Heart left ventricle (tissue), 16 donors: ENCODE results near the gene ZNF341. TPM values are rescaled to one million over a fixed set of nuclear protein-coding genes. Genes with fewer than 3 reads are reported as not detected.

Experiments used
- ATAC-seq, 4 donors: fragments of 200-7000 bp; cut with Tn5 transposase; one replicate each; pipeline ENCODE4 v1.9.1; 2020 to 2022; ENCODE audit warnings: moderate library complexity in 4 of 4, mild to moderate bottlenecking in 3 of 4, moderate number of reproducible peaks in 1 of 4
- DNase-seq, 5 donors: peaks; one replicate each; pipeline ENCODE4 v3.0.0-alpha.2; 2020
- H3K27ac ChIP-seq, 12 donors: fragments of 200-600 bp; sonication (generic) in 4 of 12; one replicate each; pipeline versions ENCODE4 v1.5.0 to v1.8.0; 2016 to 2022; ENCODE audit warnings: mild to moderate bottlenecking in 2 of 12
- H3K27me3 ChIP-seq, 9 donors: fragments of 200-600 bp; sonication (generic) in 2 of 9; one replicate each; pipeline versions ENCODE4 v1.5.1 to v1.8.0; 2016 to 2022; ENCODE audit warnings: mild to moderate bottlenecking in 3 of 9
- H3K36me3 ChIP-seq, 9 donors: fragments of 200-600 bp; sonication (generic) in 2 of 9; one replicate each; pipeline versions ENCODE4 v1.5.0 to v1.8.0; 2018 to 2022; ENCODE audit warnings: mild to moderate bottlenecking in 2 of 9
- H3K4me1 ChIP-seq, 12 donors: fragments of 200-600 bp; sonication (generic) in 4 of 12; one replicate each; pipeline versions ENCODE4 v1.5.0 to v1.8.0; 2016 to 2022; ENCODE audit warnings: mild to moderate bottlenecking in 3 of 12
- H3K4me3 ChIP-seq, 12 donors: fragments of 200-600 bp; sonication (generic) in 4 of 12; one replicate each; pipeline versions ENCODE4 v1.5.0 to v1.8.0; 2017 to 2022; ENCODE audit warnings: mild to moderate bottlenecking in 9 of 12, moderate library complexity in 4 of 12
- H3K9me3 ChIP-seq, 12 donors: fragments of 200-600 bp; sonication (generic) in 4 of 12; one replicate each; pipeline versions ENCODE4 v1.5.0 to v1.8.0; 2016 to 2022; ENCODE audit warnings: mild to moderate bottlenecking in 1 of 12
- CTCF ChIP-seq, 12 donors: fragments of 200-600 bp; sonication (generic) in 4 of 12; IDR thresholded peaks; one replicate each; pipeline versions ENCODE4 v1.5.0 to v1.8.0; 2018 to 2022; ENCODE audit warnings: antibody characterized with exemption in 12 of 12, mild to moderate bottlenecking in 5 of 12
- POLR2A ChIP-seq, 2 donors: fragments of 450-650 bp; IDR thresholded peaks; one replicate each; pipeline ENCODE4 v1.6.1; 2017; ENCODE audit warnings: antibody characterized with exemption in 2 of 2, mild to moderate bottlenecking in 2 of 2, moderate library complexity in 2 of 2
- WGBS, 4 donors: extraction: QIAGEN DNeasy Blood & Tissue Kit in 2 of 4; methylation state at CpG; one replicate each; pipeline versions ENCODE4 v1.1.5 to v1.1.7; 2013 to 2018; 5-methylcytosine and 5-hydroxymethylcytosine counted together
- intact Hi-C, 10 donors: fragments of 100-400 bp; cut with DNase I; formaldehyde crosslinking; loops; one replicate each; pipeline versions ENCODE4 v1.11.1 to v1.14.2; 2022
- polyA plus RNA-seq, 2 donors: library from polyadenylated mRNA; stranded (reverse); fragments of 200-250 nt; gene quantifications; one replicate each; pipeline ENCODE4 v1.2.3, GENCODE V29; 2013
- total RNA-seq, 9 donors: library from RNA; depleted of rRNA in 2 of 9; stranded (reverse); fragments of >200 nt in 2 of 9; fragmentation: NEBNext Ultra II Directional in 3 of 9; extraction: Animal tissue kit (Norgen Biotek cat#: 25700) in 3 of 9; gene quantifications; one replicate each; pipeline versions ENCODE4 v1.1.0 to v1.2.4, GENCODE V29; 2016 to 2023
- donor health status: ischemic (EF 13 %, LVEDD 7.1; RV severe dilation, severe dysfunction).
- donor health status: healthy with polysubstance abuse.
- donor health status: DM: no; HTN: yes; CAD: no.
- donor health status: DM: no; HTN: no; CAD: no.
- donor health status: ischemic (EF 25% LVEDD 6.9; RV normal size, moderate dysfunction).
- donor health status: ischemic (EF 25% LVEDD 5.7; RV mildly dilated, moderate dysfunction).
- donor health status: healthy.
- donor health status: DM: yes; HTN: yes; CAD: no.
- donor health status: ischemic (EF 35%, LVEDD 5.7; RV mildly dilated, moderate dysfunction).
- donor health status: nonischemic (EF 11% LVEDD 7.7; RV severe dilation, severe dysfunction).
- donor health status: DM: yes; HTN: yes; CAD: no.
- donor health status: PGD.
- donor health status: ischemic (EF 29% LVEDD 5.4; RV normal size, mild dysfunction).
- donor health status: nonischemic (EF 23%, LVEDD 6.1; RV moderate dilation, normal function).

The ZNF341 gene
- total and polyA plus RNA-seq, 11 donors = 1.2 to 3.3 (median 1.7) TPM

- DNase-seq (no peak), ATAC-seq (no peak)
- 91 to 92% (median 92%) methylated on average over 12 of the region's 12 CpGs for WGBS, 4 donors
- TF ChIP-seq CTCF (IDR thresholded peaks at IDR 0.05) = no peak
- no peak for TF ChIP-seq POLR2A (IDR thresholded peaks at IDR 0.05)
- Histone ChIP-seq H3K27ac (peak overlapping the region in 3 of 12 donors; percentile 68 to 84 (median 79)), H3K27me3 (no peaks in the 10 kb centered on the region), H3K9me3 (no peaks in the 10 kb centered on the region), H3K4me3 (no peak overlapping the region), H3K36me3 (peaks cover 0 to 8% (median 0%) of the 10 kb centered on the region in 9 donors), H3K4me1 (peaks cover 0 to 49% (median 27%) of the 10 kb centered on the region in 12 donors)
- intact Hi-C loops = loop anchor here in 1 of 10 donors (5.0 kb wide), 1 partner anchor 64 kb away; no protein-coding TSS in a partner anchor
Observed at GRCh38 chr20:33788351-33789049, 56.7 kb downstream of the ZNF341 start.

- Histone ChIP-seq H3K9me3 (no peaks in the 10 kb centered on the region), H3K4me1 (peaks cover 0 to 54% (median 31%) of the 10 kb centered on the region in 12 donors), H3K27ac (peak overlapping the region in 9 of 12 donors; percentile 30 to 84 (median 56)), H3K36me3 (peaks cover 0 to 8% (median 0%) of the 10 kb centered on the region in 9 donors), H3K4me3 (no peak overlapping the region), H3K27me3 (no peaks in the 10 kb centered on the region)
- intact Hi-C loops = loop anchor here in 1 of 10 donors (5.0 kb wide), 1 partner anchor 63 kb away; no protein-coding TSS in a partner anchor
- no peak for TF ChIP-seq CTCF (IDR thresholded peaks at IDR 0.05)
- TF ChIP-seq POLR2A (IDR thresholded peaks at IDR 0.05) = no peak
- WGBS, 4 donors = 66 to 74% (median 71%) methylated on average over 11 of the region's 11 CpGs
- peak in 3 of 4 donors; percentile 41 to 66 (median 63) for ATAC-seq
- DNase-seq = peak in 3 of 5 donors; percentile 31 to 77 (median 43)
Observed at GRCh38 chr20:33789109-33789857, 57.5 kb downstream of the ZNF341 start.

GRCh38 chr20:33789858-33790182 is 58.0 kb downstream of the ZNF341 start:
- H3K4me1 ChIP-seq = peaks cover 0 to 54% (median 31%) of the 10 kb centered on the region in 12 donors
- 62 to 78% (median 67%) methylated on average over 5 of the region's 5 CpGs for WGBS, 4 donors
- intact Hi-C loops = loop anchor here in 5 of 10 donors (5.0 to 10.0 kb wide), 6 partner anchors 55 to 335 kb away; no protein-coding TSS in a partner anchor

More at GRCh38 chr20:33789858-33790182, 58.0 kb downstream of the ZNF341 start:
- peaks cover 0 to 8% (median 0%) of the 10 kb centered on the region in 9 donors for H3K36me3 ChIP-seq
- H3K27me3 ChIP-seq = no peaks in the 10 kb centered on the region
- H3K4me3 ChIP-seq = no peak overlapping the region
- peak overlapping the region in 5 of 12 donors; percentile 41 to 84 (median 56) for H3K27ac ChIP-seq
- ATAC-seq = no peak
- H3K9me3 ChIP-seq = no peaks in the 10 kb centered on the region
- TF ChIP-seq CTCF (IDR thresholded peaks at IDR 0.05) (no peak), POLR2A (IDR thresholded peaks at IDR 0.05) (no peak)
- DNase-seq = no peak
